WTC11 (cell line): ENCODE results near the gene C10orf67. TPM values are rescaled to one million over a fixed set of nuclear protein-coding genes. Genes with fewer than 3 reads are reported as not detected.

Experiments used
- ATAC-seq: fragments of 200-7000 bp; cut with Tn5 transposase; 2 replicates; pipeline ENCODE4 v1.10.0; 2021; ENCODE audit warnings: mild to moderate bottlenecking, moderate library complexity
- CTCF ChIA-PET: fragments of 300-600 bp; sonication (Branson Sonifier 250); formaldehyde crosslinking; loops from one replicate; lab custom pipeline; 2021; ENCODE audit warnings: antibody characterized with exemption; lab: Charles Lee
- POLR2A ChIA-PET: fragments of 350-600 bp; sonication (Branson Sonifier 250); formaldehyde crosslinking; loops from one replicate; lab custom pipeline; 2021; ENCODE audit warnings: antibody characterized with exemption; lab: Charles Lee
- DNase-seq: peaks from one replicate; pipeline ENCODE4 v3.0.0; 2021; ENCODE audit warnings: low spot score
- H3K27ac Mint-ChIP-seq: 2 replicates; pipeline ENCODE4 v1.8.0; 2021; ENCODE audit warnings: mixed read lengths
- H3K27me3 Mint-ChIP-seq: 2 replicates; pipeline ENCODE4 v1.8.0; 2021; ENCODE audit warnings: low read depth, mild to moderate bottlenecking, moderate library complexity, mixed read lengths
- H3K36me3 Mint-ChIP-seq: 2 replicates; pipeline ENCODE4 v1.8.0; 2021; ENCODE audit warnings: mixed read lengths
- H3K4me1 Mint-ChIP-seq: 2 replicates; pipeline ENCODE4 v1.8.0; 2022; ENCODE audit warnings: mixed read lengths
- H3K4me3 Mint-ChIP-seq: 2 replicates; pipeline ENCODE4 v1.8.0; 2021; ENCODE audit warnings: mild to moderate bottlenecking, moderate library complexity, mixed read lengths
- H3K9me3 Mint-ChIP-seq: 2 replicates; pipeline ENCODE4 v1.8.0; 2021; ENCODE audit warnings: mixed read lengths
- ATF1 ChIP-seq: sonication (generic); formaldehyde crosslinking; IDR thresholded peaks from 2 replicates; pipeline ENCODE4 v1.8.1; 2023; ENCODE audit warnings: mild to moderate bottlenecking, moderate library complexity, missing genetic modification reagents
- ESRRA ChIP-seq: sonication (generic); formaldehyde crosslinking; IDR thresholded peaks from 2 replicates; pipeline ENCODE4 v1.8.1; 2022; ENCODE audit warnings: mild to moderate bottlenecking, missing genetic modification reagents, borderline replicate concordance
- ETV6 ChIP-seq: sonication (generic); formaldehyde crosslinking; IDR thresholded peaks from 2 replicates; pipeline ENCODE4 v1.8.1; 2022; ENCODE audit warnings: mild to moderate bottlenecking, missing genetic modification reagents
- FOXJ3 ChIP-seq: sonication (generic); formaldehyde crosslinking; IDR thresholded peaks from 2 replicates; pipeline ENCODE4 v1.9.0; 2021; ENCODE audit warnings: missing genetic modification reagents, mild to moderate bottlenecking, borderline replicate concordance
- GABPB1 ChIP-seq: sonication (generic); formaldehyde crosslinking; IDR thresholded peaks from 2 replicates; pipeline ENCODE4 v1.8.1; 2023; ENCODE audit warnings: mild to moderate bottlenecking, missing genetic modification reagents
- JAZF1 ChIP-seq: fragments of 250-450 bp; sonication (Bioruptor Pico); IDR thresholded peaks from 2 replicates; pipeline ENCODE4 v1.9.0; 2021; ENCODE audit warnings: moderate library complexity, mild to moderate bottlenecking, inconsistent platforms
- NR1H2 ChIP-seq: sonication (generic); formaldehyde crosslinking; IDR thresholded peaks from 2 replicates; pipeline ENCODE4 v1.9.0; 2021; ENCODE audit warnings: mild to moderate bottlenecking, moderate library complexity, missing genetic modification reagents
- NR3C1 ChIP-seq: sonication (generic); formaldehyde crosslinking; conservative IDR thresholded peaks from 2 replicates; pipeline ENCODE4 v1.8.1; 2023; ENCODE audit warnings: low read depth, mild to moderate bottlenecking, missing genetic modification reagents
- SOX15 ChIP-seq: fragments of 250-450 bp; sonication (Bioruptor Pico); IDR thresholded peaks from 2 replicates; pipeline ENCODE4 v1.9.0; 2021; ENCODE audit warnings: mild to moderate bottlenecking
- SP1 ChIP-seq: sonication (generic); formaldehyde crosslinking; conservative IDR thresholded peaks from 2 replicates; pipeline ENCODE4 v1.8.1; 2022; ENCODE audit warnings: missing genetic modification reagents
- TEAD1 ChIP-seq: sonication (generic); formaldehyde crosslinking; IDR thresholded peaks from 2 replicates; pipeline ENCODE4 v1.8.0; 2022; ENCODE audit warnings: mild to moderate bottlenecking, missing genetic modification reagents
- ZBTB21 ChIP-seq: sonication (generic); formaldehyde crosslinking; IDR thresholded peaks from 2 replicates; pipeline ENCODE4 v1.8.1; 2023; ENCODE audit warnings: mild to moderate bottlenecking, missing genetic modification reagents, borderline replicate concordance
- ZNF138 ChIP-seq: sonication (generic); formaldehyde crosslinking; conservative IDR thresholded peaks from 2 replicates; pipeline ENCODE4 v1.8.1; 2022; ENCODE audit warnings: mild to moderate bottlenecking, moderate library complexity, missing genetic modification reagents
- ZNF396 ChIP-seq: fragments of 250-450 bp; sonication (Bioruptor Pico); IDR thresholded peaks from 2 replicates; pipeline ENCODE4 v1.8.0; 2021; ENCODE audit warnings: mild to moderate bottlenecking, moderate library complexity, borderline replicate concordance
- total RNA-seq: library from RNA; stranded (reverse); gene quantifications from 3 replicates; pipeline ENCODE4 v1.2.3, GENCODE V29; 2021
- TF ChIP-seq, protein P1 (sequence below): sonication (generic); formaldehyde crosslinking; IDR thresholded peaks from 2 replicates; pipeline ENCODE4 v1.8.1; 2022; ENCODE audit warnings: low read depth, missing genetic modification reagents, borderline replicate concordance
- TF ChIP-seq, protein P2 (sequence below): sonication (generic); formaldehyde crosslinking; IDR thresholded peaks from 2 replicates; pipeline ENCODE4 v1.8.0; 2023; ENCODE audit warnings: mild to moderate bottlenecking, missing genetic modification reagents
- TF ChIP-seq, protein P3 (sequence below): sonication (generic); formaldehyde crosslinking; IDR thresholded peaks from 2 replicates; pipeline ENCODE4 v1.8.1; 2023; ENCODE audit warnings: mild to moderate bottlenecking, missing genetic modification reagents
- TF ChIP-seq, protein P4 (sequence below): sonication (generic); formaldehyde crosslinking; IDR thresholded peaks from 2 replicates; pipeline ENCODE4 v1.8.0; 2022; ENCODE audit warnings: mild to moderate bottlenecking, missing genetic modification reagents
- TF ChIP-seq, protein P5 (sequence below): sonication (generic); formaldehyde crosslinking; IDR thresholded peaks from 2 replicates; pipeline ENCODE4 v1.8.1; 2023; ENCODE audit warnings: mild to moderate bottlenecking, missing genetic modification reagents, moderate library complexity
- TF ChIP-seq, protein P6 (sequence below): sonication (generic); formaldehyde crosslinking; IDR thresholded peaks from 2 replicates; pipeline ENCODE4 v1.8.1; 2023; ENCODE audit warnings: mild to moderate bottlenecking, missing genetic modification reagents

C10orf67 gene
- total RNA-seq, 1 experiment from 2014 or later: not detected

DNA sequence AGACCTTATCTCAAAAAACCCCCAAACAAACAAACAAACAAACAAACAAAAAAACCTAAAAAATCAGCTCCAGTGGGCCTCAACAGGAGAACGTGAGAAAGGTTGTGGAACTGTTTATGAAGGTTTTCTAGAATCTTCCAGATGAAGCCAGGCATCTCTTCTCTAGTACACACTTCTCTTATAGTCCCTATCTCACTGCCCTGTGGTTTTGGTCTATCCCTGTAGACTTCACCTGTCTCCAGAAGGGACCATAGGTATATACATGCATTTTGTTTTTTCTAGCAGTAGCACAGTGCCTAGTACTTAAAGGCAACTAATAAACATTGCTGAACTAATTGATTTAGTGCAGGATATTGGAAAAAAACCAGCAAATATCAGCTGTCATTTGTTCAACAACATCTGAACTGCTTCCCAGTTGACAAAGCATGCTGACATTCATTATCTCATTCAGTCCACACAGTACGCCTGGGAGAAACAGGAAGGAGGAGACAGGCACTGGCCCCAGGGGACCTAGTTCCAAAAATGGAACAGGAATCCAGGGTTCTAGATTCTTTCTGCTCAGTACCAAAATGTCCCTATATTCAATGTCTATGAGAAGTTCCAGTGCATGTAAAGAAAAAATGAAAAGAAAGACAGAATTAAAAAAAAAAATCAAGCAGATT lies 59.8 kb downstream of the C10orf67 start:
- ChIA-PET CTCF (interaction anchor here (0.6 kb wide), 1 partner anchor 126 kb away, joined by 3 read pairs; no protein-coding TSS in a partner anchor), POLR2A (no interaction called here)
- no peak for DNase-seq
- peaks cover 25% of the 10 kb centered on the region for H3K4me1 Mint-ChIP-seq
- H3K27me3 Mint-ChIP-seq: no peaks in the 10 kb centered on the region; the same call in none of the 2 replicates
- H3K36me3 Mint-ChIP-seq: peaks cover 5% of the 10 kb centered on the region; the same call in 1 of the 2 replicates
- peaks cover 19% of the 10 kb centered on the region for H3K9me3 Mint-ChIP-seq
- ATAC-seq: no peak
- TF ChIP-seq ATF1 (CRISPR knock-in tag) (no peak), ETV6 (CRISPR knock-in tag) (no peak), NR3C1 (CRISPR knock-in tag) (no peak), FOXJ3 (CRISPR knock-in tag) (no peak), ZNF396 (CRISPR knock-in tag) (no peak), JAZF1 (CRISPR knock-in tag) (no peak), SOX15 (CRISPR knock-in tag) (no peak), ZNF138 (CRISPR knock-in tag) (no peak), SP1 (CRISPR knock-in tag) (no peak), TEAD1 (CRISPR knock-in tag) (no peak), ESRRA (no peak), ZBTB21 (CRISPR knock-in tag) (no peak), NR1H2 (CRISPR knock-in tag) (no peak), GABPB1 (CRISPR knock-in tag) (no peak)
- TF ChIP-seq, protein P1, sequence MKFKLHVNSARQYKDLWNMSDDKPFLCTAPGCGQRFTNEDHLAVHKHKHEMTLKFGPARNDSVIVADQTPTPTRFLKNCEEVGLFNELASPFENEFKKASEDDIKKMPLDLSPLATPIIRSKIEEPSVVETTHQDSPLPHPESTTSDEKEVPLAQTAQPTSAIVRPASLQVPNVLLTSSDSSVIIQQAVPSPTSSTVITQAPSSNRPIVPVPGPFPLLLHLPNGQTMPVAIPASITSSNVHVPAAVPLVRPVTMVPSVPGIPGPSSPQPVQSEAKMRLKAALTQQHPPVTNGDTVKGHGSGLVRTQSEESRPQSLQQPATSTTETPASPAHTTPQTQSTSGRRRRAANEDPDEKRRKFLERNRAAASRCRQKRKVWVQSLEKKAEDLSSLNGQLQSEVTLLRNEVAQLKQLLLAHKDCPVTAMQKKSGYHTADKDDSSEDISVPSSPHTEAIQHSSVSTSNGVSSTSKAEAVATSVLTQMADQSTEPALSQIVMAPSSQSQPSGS (CRISPR knock-in tag): no peak
- TF ChIP-seq, protein P2, sequence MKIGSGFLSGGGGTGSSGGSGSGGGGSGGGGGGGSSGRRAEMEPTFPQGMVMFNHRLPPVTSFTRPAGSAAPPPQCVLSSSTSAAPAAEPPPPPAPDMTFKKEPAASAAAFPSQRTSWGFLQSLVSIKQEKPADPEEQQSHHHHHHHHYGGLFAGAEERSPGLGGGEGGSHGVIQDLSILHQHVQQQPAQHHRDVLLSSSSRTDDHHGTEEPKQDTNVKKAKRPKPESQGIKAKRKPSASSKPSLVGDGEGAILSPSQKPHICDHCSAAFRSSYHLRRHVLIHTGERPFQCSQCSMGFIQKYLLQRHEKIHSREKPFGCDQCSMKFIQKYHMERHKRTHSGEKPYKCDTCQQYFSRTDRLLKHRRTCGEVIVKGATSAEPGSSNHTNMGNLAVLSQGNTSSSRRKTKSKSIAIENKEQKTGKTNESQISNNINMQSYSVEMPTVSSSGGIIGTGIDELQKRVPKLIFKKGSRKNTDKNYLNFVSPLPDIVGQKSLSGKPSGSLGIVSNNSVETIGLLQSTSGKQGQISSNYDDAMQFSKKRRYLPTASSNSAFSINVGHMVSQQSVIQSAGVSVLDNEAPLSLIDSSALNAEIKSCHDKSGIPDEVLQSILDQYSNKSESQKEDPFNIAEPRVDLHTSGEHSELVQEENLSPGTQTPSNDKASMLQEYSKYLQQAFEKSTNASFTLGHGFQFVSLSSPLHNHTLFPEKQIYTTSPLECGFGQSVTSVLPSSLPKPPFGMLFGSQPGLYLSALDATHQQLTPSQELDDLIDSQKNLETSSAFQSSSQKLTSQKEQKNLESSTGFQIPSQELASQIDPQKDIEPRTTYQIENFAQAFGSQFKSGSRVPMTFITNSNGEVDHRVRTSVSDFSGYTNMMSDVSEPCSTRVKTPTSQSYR: no peak
- TF ChIP-seq, protein P3, sequence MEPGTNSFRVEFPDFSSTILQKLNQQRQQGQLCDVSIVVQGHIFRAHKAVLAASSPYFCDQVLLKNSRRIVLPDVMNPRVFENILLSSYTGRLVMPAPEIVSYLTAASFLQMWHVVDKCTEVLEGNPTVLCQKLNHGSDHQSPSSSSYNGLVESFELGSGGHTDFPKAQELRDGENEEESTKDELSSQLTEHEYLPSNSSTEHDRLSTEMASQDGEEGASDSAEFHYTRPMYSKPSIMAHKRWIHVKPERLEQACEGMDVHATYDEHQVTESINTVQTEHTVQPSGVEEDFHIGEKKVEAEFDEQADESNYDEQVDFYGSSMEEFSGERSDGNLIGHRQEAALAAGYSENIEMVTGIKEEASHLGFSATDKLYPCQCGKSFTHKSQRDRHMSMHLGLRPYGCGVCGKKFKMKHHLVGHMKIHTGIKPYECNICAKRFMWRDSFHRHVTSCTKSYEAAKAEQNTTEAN: no peak
- TF ChIP-seq, protein P4, sequence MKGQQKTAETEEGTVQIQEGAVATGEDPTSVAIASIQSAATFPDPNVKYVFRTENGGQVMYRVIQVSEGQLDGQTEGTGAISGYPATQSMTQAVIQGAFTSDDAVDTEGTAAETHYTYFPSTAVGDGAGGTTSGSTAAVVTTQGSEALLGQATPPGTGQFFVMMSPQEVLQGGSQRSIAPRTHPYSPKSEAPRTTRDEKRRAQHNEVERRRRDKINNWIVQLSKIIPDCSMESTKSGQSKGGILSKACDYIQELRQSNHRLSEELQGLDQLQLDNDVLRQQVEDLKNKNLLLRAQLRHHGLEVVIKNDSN (CRISPR knock-in tag): no peak
- TF ChIP-seq, protein P5, sequence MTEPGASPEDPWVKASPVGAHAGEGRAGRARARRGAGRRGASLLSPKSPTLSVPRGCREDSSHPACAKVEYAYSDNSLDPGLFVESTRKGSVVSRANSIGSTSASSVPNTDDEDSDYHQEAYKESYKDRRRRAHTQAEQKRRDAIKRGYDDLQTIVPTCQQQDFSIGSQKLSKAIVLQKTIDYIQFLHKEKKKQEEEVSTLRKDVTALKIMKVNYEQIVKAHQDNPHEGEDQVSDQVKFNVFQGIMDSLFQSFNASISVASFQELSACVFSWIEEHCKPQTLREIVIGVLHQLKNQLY (CRISPR knock-in tag): no peak
- TF ChIP-seq, protein P6, sequence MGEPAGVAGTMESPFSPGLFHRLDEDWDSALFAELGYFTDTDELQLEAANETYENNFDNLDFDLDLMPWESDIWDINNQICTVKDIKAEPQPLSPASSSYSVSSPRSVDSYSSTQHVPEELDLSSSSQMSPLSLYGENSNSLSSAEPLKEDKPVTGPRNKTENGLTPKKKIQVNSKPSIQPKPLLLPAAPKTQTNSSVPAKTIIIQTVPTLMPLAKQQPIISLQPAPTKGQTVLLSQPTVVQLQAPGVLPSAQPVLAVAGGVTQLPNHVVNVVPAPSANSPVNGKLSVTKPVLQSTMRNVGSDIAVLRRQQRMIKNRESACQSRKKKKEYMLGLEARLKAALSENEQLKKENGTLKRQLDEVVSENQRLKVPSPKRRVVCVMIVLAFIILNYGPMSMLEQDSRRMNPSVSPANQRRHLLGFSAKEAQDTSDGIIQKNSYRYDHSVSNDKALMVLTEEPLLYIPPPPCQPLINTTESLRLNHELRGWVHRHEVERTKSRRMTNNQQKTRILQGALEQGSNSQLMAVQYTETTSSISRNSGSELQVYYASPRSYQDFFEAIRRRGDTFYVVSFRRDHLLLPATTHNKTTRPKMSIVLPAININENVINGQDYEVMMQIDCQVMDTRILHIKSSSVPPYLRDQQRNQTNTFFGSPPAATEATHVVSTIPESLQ: no peak
- no peak overlapping the region for H3K27ac Mint-ChIP-seq
- H3K4me3 Mint-ChIP-seq: no peak overlapping the region
